ENCODE results near the gene CMSS1.
A peak's percentile ranks its signal among the peaks of the same experiment; 100 is the strongest.

Gene CMSS1

DNA sequence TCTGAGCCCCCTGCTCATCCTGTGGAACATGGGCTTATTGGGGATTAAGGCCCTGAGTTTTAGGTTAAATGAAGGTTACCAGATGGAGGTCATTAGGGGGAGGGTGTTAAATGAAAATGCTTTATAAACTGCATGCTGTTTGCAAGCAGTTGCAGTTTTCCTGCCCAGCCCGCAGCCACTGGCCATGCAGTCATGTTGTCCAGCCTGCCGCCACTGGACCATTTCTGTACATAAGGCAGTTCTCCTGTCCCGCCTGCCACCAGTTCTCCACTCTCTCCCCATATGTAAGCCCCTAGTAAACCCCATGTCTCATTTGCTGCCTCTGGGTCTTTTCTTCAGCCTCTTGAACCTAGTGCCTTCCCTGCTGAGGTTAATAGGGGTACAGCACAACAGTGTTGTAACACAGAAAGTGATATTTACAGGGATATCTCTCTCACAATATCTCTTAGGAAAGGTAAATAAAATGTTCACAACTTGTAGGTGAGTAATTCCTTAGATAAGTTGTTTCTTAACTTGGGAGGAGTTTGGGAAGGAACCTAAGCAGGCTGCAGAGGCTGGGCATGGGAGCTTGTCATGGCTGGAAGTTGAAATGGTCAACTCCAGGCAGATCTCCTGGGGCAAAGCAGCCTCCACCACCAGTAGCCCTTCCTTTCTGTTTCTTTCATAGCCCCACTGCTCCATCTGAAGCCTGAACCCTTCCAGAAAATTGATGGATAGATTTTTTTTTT is 148.2 kb downstream of the CMSS1 start:
- DNase-seq: no peak

DNA sequence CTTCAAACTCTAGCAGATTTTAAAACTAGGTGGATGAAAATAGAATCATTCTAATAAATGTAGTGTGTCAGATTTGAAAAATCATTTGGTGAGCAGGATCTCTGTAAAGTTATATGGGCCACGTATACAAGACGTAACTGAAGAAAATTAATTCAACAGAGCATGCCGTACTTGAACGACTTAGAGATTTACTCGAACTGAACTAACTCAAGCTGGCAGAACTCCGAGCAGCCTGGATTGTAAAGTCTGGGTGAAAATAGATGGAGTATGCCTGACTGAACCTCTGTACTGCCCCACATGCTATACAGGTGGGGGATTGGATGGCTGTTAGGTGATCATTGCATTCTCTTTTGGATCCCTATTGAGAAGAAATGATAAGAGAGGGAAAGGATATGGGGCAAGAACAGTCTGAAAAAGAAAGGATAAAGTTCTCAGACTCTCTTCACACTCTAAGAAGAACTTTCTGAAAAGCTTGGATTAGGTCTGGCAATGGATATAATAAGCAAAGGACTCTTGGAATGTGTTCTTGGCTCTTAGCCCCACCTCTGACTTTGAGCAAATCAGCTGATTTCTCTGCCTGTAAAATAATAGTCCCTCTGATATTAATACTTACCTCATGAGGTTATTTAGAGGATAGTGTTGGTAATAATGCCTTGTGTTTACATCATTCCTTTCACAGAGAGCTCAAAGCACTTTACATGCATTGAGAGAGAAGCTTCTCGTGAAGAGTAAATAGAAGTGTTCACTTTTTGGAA is 149.2 kb downstream of the CMSS1 start:
- DNase-seq: no peak

DNA sequence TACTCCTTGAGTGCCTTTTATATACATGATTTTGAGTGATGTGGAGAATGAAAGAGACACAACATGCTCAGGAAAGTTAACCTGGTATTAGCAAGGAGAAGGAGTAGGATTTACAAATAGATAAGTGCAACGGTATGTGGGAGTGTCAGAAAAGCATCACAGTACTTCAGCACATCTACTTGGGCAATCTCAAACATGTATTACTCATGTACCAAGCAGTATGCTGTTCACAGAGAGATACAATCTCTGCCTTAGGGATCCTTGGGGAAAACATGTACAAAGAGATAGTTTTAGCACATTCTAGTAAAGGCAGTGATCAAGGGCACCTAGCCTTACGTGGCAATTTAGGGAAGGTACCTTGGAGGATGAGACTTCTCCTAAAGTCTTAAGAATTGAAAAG is 150.1 kb downstream of the CMSS1 start:
- no peak for DNase-seq

DNA sequence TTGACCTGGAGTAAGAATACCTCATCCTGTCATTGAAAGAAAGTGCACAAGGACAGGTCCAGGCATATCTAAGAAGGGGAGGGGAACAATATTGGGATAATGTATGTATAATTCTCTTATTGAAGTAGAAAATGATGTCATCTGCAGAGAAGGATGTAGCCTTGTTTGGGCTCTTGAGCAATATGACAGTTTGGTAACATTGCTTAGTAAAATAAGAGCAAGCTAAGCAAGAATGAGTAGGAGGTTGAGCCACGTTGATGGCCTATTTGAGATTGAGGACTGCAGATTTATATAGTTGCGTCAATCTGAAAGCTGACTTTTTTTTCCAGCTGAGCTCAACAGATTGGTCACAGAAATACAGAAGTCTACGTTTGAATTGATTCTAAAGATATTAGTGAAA is 151.5 kb downstream of the CMSS1 start:
- DNase-seq: no peak

GRCh38 chr3:99970198-99970597 is 152.5 kb downstream of the CMSS1 start:
- DNase-seq: no peak

GRCh38 chr3:99971761-99972160 is 154.1 kb downstream of the CMSS1 start:
- DNase-seq: no peak

DNA sequence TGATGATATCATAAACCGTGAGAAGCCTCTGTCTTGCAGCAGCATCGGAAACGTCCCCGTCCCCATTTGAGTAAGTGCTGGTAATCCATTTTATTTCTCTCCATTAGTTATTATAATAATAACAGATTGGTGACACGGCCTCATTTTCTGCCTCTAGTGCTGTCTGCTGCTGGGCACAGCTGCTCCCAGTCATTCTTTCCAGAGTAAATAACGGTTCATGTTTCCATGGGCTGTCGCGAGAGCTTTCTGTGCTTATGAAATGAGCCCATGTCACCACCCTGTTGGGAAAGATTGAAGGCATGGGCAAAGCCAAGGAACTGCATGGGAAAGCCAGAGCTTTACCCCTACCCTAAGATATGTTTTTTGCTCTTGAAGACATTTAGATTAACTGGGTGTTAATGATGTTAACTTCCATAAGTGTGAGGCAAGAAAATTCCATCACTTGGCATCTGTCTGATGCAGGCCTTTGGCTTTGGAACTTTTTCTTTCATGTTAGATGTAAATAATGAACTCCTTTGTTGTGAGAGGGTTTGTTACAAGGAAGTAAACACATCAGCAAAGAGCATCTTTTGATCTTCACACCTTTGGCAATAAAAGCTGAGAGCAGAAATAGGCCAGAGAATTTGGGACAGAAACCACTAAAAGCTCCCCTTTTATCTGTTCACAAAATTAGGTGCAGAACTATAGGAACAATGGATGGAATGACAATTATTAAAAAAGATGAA is 154.9 kb downstream of the CMSS1 start:
- no peak for DNase-seq

DNA sequence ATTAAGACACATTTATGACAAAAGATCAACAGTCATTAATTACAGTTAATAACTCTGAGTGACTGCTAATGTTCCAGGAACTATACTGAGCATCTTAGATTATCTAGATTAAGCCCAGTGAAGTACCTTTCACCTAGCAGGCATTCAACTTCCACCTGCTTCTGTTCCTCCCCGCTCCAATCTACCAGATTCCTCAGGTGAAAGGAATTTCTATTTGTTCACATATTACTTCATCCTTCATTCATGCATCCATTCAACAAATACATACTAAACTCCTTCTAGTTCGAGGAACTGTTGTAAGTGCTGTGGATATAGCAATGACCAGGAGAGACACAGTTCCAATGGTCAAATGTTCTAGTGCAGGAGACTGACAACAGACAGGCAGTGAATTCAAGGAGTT is 157.3 kb downstream of the CMSS1 start:
- DNase-seq: peak; percentile 43

DNA sequence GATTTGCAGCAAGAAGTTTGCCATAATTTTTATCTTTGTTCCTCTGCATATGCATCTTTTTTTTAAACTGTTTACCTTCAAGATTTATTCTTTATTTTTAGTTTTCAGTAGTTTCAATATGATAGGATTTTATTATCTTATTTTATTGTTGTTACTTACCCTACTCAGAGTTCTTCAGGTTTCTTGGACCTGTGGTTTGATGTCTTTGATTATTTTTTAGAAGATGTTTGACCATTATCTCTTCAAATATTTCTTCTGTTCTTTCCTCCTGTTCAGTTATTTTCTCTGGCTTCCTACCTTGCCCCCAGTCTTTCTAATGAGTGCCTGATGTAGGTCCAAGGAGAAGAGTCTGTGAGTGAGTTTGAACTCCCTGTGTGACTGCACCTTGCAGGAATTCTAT is 158.9 kb downstream of the CMSS1 start:
- no peak for DNase-seq

DNA sequence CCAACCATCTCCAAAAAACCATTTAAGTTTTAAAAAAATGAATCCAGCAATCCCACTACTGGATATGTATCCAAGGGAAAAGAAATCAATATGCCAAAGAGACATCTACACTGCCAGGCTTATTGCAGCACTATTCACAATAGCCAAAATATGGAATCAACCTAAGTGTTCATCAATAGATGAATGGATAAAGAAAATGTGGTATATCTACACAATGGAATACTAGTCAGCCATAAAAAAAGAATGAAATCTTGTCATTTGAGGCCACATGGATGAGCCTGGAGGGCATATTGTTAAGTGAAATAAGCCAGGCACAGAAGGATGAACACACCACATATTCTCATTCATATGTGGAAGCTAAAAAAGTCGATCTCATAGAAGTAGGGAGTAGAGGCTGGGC is 160.6 kb downstream of the CMSS1 start:
- DNase-seq: no peak

DNA sequence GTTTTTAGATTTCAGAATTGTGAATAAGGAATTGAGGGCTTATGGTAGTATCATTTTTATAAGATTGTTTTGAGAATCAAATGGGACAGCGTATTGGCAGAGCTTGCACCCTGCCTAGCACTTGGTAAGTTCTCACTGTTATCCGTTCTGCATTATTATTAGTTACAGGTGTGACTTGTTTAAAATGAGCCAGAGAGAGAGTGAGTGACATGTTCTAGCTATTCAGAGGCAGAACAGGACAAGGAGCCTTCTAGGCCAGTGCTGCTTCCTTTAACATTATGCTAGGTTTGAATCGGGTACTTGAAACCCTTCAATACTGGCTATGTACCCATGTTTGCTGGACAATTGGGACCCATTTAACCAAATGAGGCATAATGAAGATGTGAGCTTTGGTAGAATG is 162.9 kb downstream of the CMSS1 start:
- no peak for DNase-seq

DNA sequence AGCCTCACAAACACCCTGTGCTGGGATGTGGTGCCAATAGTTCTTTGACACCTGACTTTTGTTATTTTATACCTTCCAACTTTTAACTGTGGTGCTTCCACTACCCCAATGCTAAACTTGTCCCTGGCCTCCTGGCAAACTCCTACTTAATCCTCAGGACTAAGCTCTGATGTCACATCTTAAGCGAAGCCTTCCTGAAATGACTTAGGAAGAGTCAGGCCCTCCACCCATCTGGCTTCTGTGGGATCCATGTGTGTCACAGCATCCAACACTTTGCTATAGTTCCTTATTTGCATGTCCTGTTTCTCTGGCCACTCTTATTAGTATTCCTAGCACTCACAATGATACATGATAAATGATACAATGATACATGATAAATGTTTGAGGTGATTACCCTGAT is 163.5 kb downstream of the CMSS1 start:
- DNase-seq: no peak

DNA sequence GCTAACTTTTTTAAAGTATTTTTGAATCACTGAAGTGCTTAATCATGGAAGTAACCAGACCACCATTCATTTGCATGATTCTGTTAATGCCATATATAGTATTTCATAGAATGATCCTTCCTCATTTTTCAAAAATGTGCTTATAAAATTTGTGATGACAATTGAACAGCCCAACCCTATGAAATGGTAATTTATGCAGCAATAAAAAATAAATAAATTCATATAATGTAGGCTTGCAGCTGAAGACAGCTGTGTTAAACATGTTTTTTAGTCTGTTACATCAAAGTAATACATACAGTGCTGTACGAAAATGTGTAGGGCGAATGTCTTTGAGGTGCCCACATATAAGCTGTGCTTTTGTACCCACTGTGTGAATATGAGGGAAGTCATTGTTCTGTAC is 165.0 kb downstream of the CMSS1 start:
- DNase-seq: no peak

DNA sequence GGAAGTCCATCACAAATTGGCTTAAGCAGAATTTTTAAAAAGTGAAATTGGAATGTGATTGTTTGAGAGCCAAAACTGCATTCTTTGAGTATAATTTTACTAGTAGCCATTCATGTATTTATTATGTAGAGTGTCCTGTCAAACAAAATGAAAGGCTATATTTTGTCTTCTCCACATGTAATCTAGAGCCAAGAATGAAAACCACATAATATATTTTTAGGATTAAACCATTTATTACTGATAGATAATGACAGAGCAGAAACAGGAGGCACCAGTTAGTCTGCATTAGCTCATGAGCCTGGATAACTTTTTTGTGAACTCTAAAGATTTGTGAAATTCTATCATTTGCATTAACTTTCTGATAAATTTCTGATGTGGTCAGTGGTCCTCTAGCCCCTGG is 166.5 kb downstream of the CMSS1 start:
- DNase-seq: no peak

DNA sequence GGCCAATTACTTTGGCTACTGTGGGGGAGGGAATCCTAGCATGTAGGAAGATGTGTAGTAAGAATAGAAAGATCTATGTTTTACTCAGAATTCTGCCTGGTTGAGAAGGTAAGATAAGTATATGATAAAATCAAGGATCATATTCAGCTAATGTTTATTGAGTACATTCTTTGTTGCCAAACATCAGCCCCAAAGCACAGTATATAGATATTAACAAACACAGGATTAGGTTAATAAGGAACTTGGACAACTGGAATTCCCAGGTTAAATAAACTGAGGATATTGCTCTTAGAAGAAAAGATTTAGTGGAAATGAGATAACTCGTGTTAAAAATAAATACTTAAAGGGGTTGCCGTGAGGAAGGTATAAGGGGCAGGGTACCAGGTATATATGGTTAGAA is 167.0 kb downstream of the CMSS1 start:
- no peak for DNase-seq

DNA sequence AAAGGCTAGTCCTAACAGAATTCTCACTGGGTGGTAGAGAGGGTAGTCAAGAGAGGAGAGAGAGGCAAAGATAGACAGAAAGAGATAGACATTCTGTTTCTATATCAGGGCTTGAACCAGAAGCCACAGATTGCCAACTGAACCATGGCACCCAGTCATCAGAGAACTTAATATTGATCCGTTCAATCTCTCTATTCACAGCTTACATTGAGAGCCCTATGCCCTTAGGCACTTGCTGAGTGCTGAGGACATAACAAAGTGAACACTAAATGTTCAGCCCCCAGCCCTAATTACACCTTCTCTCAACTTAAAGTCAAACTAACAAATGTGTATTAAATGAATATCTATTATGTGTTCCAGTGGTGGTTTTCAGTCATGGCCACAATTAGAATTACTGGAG is 172.5 kb downstream of the CMSS1 start:
- DNase-seq: no peak

GRCh38 chr3:99997293-99997692 is 179.6 kb downstream of the CMSS1 start:
- no peak for DNase-seq

- no peak for DNase-seq
Observed at GRCh38 chr3:99999536-99999935, 181.9 kb downstream of the CMSS1 start.

DNA sequence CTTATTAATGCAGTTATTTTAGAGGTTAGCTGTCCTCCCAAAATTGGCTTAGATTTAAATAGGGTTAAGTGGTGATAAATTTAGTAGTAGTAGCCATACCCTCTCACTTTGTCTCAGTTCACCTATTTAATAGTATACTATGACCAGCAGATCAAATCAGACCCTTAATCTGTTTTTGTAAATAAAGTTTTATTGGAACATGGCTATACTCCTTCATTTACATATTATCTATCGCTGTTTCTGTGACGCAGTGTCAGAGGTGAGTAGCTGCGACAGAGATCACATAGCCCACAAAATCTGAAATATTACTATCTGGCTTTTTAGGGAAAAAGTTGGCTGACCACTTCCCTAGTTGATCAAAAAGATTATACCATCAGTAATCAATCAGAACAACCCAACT is 183.4 kb downstream of the CMSS1 start:
- DNase-seq: no peak

DNA sequence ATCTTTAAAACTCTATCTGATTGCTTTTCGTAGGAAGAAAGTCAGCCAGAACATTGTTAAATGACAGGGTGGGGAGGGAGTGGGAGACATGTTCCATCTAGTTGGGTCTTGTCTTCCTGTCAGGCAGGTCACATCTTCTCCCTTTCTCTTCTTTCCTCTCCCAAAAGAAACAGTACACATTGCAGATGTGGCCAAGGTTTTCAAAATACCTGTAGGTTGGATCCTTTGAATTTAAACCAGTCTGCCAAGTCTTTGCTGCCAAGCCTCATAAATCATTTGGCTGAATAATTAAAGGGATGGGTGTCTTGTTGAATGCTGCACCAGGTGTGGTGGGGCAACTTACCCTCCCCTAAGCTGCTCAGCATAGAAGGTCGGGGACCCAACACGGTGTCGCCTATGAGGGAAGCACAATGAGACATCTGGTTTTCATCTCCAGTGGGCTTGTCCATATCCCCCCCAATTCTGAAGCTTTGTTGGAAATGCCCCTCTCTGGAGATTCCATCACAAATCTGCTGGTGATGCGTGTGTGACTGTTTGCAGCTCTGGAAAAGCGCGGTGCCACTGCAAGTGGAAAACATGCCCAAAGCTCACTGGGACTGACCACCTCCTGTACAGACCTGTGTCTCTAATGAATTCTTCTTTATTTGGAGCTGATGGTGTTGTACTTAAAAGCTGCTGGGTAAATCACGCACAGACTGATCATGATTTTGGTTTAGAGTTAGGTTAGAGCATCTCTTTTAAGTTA is 184.0 kb downstream of the CMSS1 start:
- no peak for DNase-seq

DNA sequence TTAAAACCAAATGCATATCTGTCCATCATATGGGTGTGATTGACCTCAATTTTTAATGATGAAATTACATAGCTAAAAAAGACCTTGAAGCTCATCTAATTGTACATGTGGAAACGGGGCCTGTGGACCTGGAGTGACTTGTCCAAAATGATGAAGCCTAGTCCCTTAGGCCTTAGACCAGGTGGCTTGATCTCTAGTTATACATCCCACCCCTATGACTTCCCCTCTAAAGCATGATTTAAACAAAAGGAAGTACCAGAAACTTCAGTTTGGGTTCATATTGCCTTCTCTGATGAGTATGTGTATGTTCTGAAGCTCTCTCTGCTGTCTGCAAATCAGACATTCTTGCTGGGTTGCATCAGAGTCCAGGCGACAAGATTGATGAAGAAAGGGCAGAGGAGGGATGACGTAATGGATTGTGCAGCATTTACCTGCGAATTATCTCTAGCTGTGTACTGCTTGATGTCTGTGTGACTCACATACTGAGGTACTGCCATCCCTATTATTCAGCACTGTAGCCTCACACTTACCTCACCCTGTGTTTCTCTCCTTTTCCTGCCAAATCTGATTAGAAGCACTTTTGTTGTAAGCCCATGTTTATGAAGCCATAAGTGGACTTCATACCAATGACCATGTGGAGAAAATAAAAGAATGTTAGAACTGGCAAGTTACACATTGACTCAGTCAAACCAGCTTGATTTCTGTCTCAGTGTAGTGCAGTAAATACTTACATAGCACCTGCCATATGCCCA is 185.1 kb downstream of the CMSS1 start:
- DNase-seq: peak; percentile 97

All from kidney glomerular epithelial cell (primary cell).